ENCODE results near the gene GTF2F2. TPM values are rescaled to one million over a fixed set of nuclear protein-coding genes. Genes with fewer than 3 reads are reported as not detected.

GTF2F2 gene
- total RNA-seq, 1 experiment from 2014 or later: 21.7 TPM

DNA sequence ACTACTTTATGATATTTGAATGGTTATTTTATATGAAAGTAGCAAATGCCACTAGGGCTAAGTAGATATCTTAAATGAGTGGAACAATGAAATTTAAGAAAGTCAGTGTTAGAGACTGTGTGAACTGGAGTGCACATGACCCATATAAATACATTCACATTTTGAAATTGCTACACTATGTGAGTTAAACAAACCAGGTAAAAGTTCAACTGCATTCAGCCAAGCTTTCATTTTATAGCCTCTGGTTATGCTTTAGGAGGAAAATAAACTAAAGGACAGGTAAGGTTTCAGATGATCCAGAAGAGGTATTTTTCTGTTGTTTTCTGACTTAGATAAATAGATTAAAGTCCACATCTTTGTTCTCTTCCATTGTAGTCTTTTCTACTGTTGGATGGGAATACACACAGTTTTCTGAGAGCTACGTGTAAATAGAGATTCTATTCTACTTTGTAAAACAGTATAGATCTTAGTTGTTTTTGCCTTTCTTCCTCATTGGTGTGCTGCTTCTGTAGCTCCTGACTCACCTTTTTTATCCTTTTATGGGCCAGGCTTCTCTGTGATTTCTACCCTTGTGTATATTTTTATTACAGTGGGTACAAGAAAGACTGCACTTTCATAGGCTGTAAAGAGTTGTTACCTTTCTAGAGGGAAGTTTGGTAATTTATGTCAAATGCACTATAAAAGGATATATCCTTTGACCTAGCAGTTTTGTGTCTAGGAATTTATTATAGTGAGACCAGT is 135.1 kb downstream of the GTF2F2 start:
- Histone ChIP-seq H3K9me3 (ENCODE audit: control insufficient read depth, insufficient read depth, low read depth, low read length) (no peaks in the 10 kb centered on the region), H3K27me3 (ENCODE audit: control insufficient read depth, insufficient read depth, low read length) (no peaks in the 10 kb centered on the region), H3K4me1 (ENCODE audit: control insufficient read depth, insufficient read depth, low read length) (no peaks in the 10 kb centered on the region), H3K36me3 (ENCODE audit: control insufficient read depth, insufficient read depth, low read length) (no peaks in the 10 kb centered on the region; the same call in 1 of the 2 replicates), H3K4me3 (ENCODE audit: low read depth in 2 of 2, low read length in 2 of 2) (no peak overlapping the region), H3K27ac (ENCODE audit: low read length) (no peak overlapping the region)
- ATAC-seq (no peak), DNase-seq (ENCODE audit: low read depth, low spot score) (no peak)
- BruUV-seq (replicated peaks): no TSS peak
- TF ChIP-seq POLR2AphosphoS5 (IDR thresholded peaks at IDR 0.05; ENCODE audit: low read depth, low read length) (no peak), SIN3A (IDR thresholded peaks at IDR 0.05; ENCODE audit: borderline replicate concordance, insufficient read depth, low read depth, low read length) (no peak), TCF7L2 (IDR thresholded peaks at IDR 0.05; ENCODE audit: low read depth, low read length) (no peak), REST (IDR thresholded peaks at IDR 0.05; ENCODE audit: insufficient read depth in 1 of 2, low read depth in 2 of 2, low read length in 1 of 2) (no peak), CTCF (IDR thresholded peaks at IDR 0.05) (no peak)
- in situ Hi-C loops (cut with HindIII; ENCODE audit: low pct_unique_long_range_greater_than_20kb, low sequenced_read_pairs): no loop called here
- intact Hi-C loops (cut with micrococcal nuclease; ENCODE audit: unreplicated experiment): no loop called here
- ChIA-PET POLR2A (no interaction called here), CTCF (no interaction called here)

DNA sequence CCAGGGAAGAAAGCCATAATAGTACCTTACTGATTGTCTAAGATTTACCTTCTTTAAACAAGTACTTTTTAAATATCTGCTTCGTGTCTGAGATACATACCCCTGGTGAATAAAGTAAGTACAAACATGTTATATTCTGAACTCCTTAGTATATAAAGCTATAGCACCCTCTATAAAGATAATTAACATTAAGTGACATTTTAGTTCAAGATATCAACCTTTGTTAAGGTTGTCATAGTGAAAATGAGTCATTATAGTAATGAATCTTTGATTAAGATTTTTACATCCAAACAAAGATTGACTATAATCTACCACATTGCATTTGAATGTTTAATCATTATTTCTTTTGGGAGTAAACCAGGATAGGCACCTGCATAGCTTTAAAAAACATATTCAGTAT is 135.9 kb downstream of the GTF2F2 start:
- ATAC-seq (no peak), DNase-seq (ENCODE audit: low read depth, low spot score) (no peak)
- Histone ChIP-seq H3K27me3 (ENCODE audit: control insufficient read depth, insufficient read depth, low read length) (no peaks in the 10 kb centered on the region), H3K4me1 (ENCODE audit: control insufficient read depth, insufficient read depth, low read length) (no peaks in the 10 kb centered on the region), H3K9me3 (ENCODE audit: control insufficient read depth, insufficient read depth, low read depth, low read length) (no peaks in the 10 kb centered on the region), H3K27ac (ENCODE audit: low read length) (no peak overlapping the region), H3K36me3 (ENCODE audit: control insufficient read depth, insufficient read depth, low read length) (no peaks in the 10 kb centered on the region; the same call in 1 of the 2 replicates), H3K4me3 (ENCODE audit: low read depth in 2 of 2, low read length in 2 of 2) (no peak overlapping the region)
- POLR2A ChIA-PET: interaction anchor here (0.5 kb wide), 1 partner anchor 210 kb away, joined by 8 read pairs; no protein-coding TSS in a partner anchor
- intact Hi-C loops (cut with micrococcal nuclease; ENCODE audit: unreplicated experiment) (no loop called here), in situ Hi-C loops (cut with HindIII; ENCODE audit: low pct_unique_long_range_greater_than_20kb, low sequenced_read_pairs) (no loop called here)
- TF ChIP-seq CTCF (IDR thresholded peaks at IDR 0.05): no peak
- TF ChIP-seq TCF7L2 (IDR thresholded peaks at IDR 0.05; ENCODE audit: low read depth, low read length): no peak
- no peak for TF ChIP-seq POLR2AphosphoS5 (IDR thresholded peaks at IDR 0.05; ENCODE audit: low read depth, low read length)
- no peak for TF ChIP-seq REST (IDR thresholded peaks at IDR 0.05; ENCODE audit: insufficient read depth in 1 of 2, low read depth in 2 of 2, low read length in 1 of 2)
- no peak for TF ChIP-seq SIN3A (IDR thresholded peaks at IDR 0.05; ENCODE audit: borderline replicate concordance, insufficient read depth, low read depth, low read length)
- CTCF ChIA-PET: no interaction called here
- BruUV-seq (replicated peaks): TSS peak; percentile 25

All from Panc1 (cell line).